ENCODE results near the gene REPS2.
"Not testable (repeated sequence)": the region's sequence is repeated elsewhere in the genome, so short reads cannot be mapped to it uniquely, and the experiment has no call there.

Gene REPS2

DNA sequence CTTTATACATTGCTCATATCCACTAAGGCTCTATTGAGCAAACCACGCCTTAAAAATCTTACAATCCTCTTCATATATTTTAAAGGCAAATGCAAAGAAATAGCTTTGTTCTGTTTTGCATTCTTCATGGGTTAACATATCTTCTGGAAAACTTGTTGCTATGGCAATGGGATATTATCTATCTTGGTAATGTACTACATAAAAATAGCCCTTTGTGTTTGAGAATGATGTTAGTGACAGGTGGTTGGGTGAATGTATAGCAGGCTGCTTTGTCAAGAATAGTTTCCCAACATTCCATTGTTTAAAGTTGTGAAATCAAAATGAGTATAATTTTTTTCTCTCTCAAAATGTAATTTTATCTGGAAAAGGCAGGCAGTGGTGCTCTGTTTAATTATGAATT lies 16.8 kb downstream of the REPS2 start:
- no peak for DNase-seq (ENCODE audit: low read depth in 2 of 2)

DNA sequence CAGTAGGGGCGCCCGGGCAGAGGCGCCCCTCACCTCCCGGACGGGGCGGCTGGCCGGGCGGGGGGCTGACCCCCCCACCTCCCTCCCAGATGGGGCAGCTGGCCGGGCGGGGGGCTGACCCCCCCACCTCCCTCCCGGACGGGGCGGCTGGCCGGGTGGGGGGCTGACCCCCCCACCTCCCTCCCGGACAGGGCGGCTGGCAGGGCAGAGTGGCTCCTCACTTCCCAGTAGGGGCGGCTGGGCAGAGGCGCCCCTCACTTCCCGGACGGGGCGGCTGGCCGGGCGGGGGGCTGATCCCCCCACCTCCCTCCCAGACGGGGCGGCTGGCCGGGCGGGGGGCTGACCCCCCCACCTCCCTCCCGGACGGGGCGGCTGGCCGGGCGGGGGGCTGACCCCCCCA lies 18.5 kb downstream of the REPS2 start:
- DNase-seq (ENCODE audit: low read depth in 2 of 2), result not testable (repeated sequence)

DNA sequence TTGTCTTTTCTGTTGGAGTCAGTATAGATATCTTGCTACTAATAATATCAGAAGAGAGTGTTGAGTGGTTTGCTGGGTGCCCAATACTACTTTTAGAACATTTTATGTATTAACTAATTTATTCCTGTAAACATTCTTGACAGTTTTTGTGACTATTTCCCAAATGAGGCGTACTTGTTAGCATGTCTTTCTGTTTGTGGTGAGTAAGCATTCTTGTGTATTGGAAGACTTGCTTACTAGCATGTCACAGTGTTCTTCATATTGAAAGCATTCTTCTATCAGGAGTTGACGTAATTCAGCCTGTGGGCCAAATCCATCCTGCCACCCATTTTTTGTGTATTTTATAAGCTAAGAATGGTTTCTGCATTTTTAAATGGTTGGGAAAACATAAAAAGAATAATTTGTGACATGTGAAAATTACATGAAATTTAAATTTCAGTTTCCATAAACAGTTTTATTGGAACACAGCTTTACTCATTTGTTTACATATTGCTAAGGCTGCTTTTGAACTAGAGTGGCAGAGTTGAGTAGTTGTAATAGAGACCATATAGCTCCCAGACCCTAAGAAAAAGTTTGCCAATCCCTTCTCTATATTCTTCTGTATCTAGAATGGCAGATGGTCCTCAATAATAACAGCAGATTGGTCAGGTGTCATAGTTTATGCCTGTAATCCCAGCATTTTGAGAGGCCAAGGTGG lies 20.4 kb downstream of the REPS2 start:
- DNase-seq (ENCODE audit: low read depth in 2 of 2), result no peak

DNA sequence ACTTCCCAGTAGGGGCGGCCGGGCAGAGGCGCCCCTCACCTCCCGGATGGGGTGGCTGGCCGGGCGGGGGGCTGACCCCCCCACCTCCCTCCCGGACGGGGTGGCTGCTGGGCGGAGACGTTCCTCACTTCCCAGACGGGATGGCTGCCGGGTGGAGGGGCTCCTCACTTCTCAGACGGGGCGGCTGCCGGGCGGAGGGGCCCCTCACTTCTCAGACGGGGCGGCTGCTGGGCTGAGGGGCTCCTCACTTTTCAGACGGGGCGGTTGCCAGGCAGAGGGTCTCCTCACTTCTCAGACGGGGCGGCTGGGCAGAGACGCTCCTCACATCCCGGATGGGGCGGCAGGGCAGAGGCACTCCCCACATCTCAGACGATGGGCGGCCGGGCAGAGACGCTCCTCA lies 22.3 kb downstream of the REPS2 start:
- not testable (repeated sequence) for DNase-seq (ENCODE audit: low read depth in 2 of 2)

DNA sequence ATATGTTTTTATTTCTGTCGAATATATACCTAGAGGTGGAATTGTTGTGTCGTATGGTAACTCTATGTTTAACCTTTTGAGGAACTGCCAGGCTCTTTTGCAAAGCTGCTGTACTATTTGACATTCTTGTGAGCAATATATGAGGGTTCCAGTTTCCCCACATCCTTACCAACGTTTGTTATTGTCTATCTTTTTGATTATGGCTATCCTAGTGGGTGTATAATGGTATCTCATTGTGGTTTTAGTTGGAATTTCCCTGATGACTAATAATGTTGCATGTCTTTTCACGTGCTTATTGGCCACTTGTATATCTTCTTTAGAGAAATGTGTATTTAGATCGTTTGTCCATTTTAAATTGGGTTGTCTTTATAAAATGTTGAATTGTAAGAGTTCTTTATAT lies 24.5 kb downstream of the REPS2 start:
- DNase-seq (ENCODE audit: low read depth in 2 of 2), result no peak

DNA sequence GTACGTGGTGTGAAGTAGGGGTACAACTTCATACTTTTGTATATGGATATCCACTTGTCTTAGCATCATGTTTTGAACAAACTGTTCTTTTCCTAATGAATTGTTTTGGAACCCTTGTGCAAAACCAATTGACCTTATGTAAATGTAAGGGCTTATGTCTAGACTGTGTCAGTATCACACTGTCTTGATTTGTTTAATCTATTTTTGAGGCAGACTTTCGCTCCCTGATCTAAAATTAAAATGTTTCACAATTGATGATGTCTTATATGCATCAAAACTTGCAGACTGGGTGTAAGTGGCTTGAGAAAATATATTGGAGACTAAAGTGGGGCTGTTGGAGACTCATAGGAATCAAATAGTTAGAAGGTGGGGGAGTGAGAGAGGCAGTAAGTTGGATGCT lies 25.2 kb downstream of the REPS2 start:
- no peak for DNase-seq (ENCODE audit: low read depth in 2 of 2)

DNA sequence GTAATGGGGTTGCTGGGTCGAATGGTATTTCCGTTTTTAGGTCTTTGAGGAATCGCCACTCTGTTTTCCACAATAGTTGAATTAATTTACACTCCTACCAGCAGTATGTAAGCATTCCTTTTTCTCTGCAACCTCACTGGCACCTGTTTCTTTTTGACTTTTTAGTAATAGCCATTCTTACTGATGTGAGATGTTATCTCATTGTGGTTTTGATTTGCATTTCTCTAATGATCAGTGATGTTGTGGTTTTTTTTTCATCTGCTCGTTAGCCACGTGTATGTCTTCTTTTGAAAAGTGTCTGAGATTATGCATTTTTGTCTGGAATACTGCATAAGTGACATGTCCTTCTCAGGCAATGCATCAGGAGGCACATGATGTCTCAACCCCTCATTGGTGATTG lies 28.8 kb downstream of the REPS2 start:
- DNase-seq (ENCODE audit: low read depth in 2 of 2), result no peak

DNA sequence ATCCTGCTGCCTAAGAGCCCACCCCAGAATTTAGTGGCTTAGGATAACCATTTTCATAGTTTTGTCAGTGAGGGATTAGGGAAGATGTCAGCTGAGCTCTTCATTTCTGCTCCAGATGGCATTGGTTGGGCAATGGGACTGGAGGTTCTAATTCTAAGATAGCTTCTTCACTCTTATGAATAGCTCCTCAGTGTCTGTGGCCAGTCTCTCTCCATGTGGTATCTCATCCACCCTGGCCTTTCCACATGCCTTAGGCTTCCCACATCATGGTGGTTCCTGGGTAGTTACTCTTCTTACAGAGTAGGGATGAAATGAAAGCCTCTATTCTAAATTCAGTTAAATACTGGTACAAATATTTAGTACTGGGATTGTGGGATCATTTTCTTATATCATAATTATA lies 31.3 kb downstream of the REPS2 start:
- DNase-seq (ENCODE audit: low read depth in 2 of 2), result no peak

DNA sequence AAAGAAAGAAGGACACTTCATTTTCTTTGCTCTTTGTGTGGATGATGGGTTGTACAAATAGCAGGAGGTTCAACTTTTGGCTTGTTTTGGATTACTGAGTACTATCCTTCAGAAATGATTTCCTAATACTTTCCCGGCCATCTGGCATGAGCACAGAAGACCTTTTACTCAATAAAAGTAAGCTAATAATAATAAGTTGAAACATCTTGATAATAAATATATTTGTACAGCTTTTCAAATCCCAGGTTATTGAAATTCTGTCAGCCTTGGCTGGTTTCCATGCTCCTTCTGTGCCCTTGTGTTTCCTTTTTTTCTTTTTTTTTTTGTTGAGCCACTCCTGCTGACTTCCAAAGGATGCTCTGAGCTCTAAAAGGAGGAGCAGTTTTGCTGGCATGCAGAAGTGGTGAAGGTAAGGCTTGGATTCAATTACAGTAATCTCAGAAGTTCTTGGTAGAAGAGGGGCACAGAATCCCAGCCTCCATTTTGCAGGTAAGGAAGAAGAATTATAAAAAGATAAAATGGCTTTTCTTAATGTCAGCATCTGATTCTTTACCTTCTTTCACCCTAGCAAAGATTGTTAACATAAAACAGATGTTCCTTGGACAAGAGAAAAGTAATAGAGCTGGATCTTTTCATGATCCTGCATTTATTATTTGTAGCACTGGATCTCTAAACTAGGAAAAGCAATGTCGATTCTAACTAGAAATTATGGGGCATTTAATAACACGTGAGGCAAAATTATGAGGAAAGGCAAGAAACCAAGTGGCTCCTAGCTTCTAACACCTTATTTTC lies 31.9 kb downstream of the REPS2 start:
- no peak for DNase-seq (ENCODE audit: low read depth in 2 of 2)

DNA sequence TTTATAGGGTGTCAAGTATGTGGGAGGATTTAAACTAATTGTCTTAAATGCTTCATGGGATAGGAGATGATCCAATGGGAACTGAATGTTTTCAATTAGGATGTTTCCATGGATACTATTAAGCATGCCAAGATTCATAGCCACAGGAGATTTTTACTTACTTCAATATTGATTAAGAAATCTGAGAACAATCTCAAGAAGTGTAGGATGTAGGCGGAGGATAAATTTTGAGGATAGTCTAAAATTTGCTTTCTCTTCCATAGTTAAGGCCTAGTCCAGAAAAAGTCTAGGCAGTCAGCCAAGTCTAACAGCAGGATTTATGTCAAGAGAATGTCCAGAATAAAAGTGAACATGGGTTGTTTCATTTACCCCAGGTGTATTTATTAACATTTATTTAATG lies 32.8 kb downstream of the REPS2 start:
- DNase-seq (ENCODE audit: low read depth in 2 of 2), result no peak

DNA sequence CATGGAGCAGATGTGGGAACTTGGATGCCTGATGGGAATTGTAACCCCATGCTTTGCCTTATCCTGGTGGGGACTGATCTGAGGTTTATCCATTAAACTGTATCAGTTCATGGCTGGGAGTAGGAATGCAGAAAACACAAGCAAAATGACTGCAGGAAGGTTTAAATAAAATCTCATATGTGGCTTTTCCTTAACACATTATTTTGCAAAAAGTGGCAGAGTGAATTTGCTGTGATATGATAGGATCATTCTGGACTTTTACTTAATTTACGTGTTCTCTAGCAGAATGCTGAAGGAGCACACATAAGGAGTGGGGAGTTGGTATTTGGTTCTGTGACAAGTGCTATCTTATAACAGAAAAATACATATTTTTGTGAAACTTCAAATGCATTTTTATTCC lies 34.8 kb downstream of the REPS2 start:
- DNase-seq (ENCODE audit: low read depth in 2 of 2), result no peak

DNA sequence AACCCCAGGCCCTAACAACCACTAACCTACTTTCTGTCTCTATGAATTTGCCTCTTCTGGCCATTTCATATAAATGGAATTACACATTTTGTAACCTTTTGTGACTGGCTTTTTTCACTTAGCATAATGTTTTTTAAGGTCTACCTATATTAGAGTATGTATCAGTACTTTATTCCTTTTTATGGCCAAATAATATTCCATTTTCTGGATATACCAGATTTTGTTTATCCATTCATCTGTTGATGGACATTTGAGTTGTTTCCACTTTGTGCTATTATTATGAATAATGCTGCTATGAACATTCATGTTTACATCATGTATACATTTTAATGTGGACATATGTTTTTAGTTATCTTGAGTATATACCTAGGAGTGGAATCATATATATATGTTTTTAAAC lies 35.5 kb downstream of the REPS2 start:
- DNase-seq (ENCODE audit: low read depth in 2 of 2), result no peak

DNA sequence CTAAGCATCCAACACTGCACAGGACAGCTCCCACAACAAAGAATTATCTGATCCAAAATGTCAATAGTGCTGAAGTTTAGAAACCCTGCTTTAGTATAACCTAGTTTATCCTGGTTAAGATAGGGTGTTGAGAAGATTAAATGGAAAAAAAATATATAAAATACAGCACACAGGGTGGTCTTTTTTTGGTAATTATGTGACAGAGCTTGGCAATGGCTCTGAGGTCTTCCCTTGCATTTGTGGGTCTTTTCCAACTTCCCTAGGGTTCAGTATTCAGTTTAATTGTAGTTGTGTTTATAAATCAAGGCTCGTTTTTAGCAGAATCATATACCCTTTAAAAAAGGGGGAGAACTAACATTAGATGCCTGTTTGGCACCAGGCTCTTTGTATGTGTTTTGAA lies 36.6 kb downstream of the REPS2 start:
- DNase-seq (ENCODE audit: low read depth in 2 of 2), result no peak

DNA sequence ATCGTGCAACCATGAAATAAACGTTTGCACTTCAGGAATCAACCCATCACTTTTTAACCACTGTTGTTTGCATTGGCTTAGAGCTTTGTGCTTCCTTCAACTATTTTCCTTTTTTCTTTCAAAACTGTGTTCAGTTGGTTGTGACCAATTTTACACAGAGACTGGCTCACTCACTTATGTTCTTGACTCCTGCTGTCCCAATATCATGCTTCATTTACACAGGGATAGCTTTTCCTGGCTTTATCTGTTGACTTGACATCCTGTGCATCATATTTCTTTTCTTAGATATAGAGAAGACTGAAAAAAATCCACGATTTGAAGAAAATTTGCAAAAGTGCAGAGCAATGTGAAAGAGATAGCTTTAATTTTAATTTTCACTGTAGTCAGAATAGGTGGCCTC lies 38.8 kb downstream of the REPS2 start:
- no peak for DNase-seq (ENCODE audit: low read depth in 2 of 2)

DNA sequence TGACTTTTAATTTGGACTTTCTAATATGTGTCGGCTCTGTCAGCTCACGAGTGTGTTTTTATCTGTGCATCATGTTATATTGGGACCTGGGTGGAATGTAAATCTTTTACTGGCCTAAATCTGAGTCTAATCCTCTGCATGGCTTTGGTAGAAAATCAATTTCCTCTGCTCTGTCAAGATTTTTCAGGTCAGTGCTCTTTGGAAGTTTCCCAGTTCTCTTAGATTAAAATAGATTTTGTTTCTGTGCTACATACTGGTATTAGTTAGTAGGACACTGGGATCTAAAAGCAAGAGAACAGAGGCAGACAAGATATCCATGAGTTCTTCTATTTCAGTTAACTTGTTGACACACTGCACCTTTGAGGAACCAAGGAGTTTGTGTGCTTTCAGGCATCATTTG lies 39.7 kb downstream of the REPS2 start:
- no peak for DNase-seq (ENCODE audit: low read depth in 2 of 2)

DNA sequence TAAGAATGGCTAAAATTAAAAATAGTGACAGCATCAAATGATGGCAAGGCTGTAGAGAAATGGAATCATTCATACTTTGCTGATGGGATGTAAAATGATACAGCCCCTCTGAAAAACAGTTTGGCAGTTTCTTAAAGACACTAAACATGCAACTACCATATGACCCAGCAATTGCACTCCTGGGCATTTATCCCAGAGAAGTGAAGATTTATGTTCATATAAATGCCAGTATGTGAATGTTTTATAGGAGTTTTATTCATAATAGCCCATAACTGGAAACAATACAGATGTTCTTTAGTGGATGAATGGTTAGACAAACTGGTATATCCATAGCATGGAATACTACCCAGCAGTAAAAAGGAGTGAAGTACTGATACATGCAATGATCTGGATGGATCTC lies 43.3 kb downstream of the REPS2 start:
- DNase-seq (ENCODE audit: low read depth in 2 of 2), result no peak

DNA sequence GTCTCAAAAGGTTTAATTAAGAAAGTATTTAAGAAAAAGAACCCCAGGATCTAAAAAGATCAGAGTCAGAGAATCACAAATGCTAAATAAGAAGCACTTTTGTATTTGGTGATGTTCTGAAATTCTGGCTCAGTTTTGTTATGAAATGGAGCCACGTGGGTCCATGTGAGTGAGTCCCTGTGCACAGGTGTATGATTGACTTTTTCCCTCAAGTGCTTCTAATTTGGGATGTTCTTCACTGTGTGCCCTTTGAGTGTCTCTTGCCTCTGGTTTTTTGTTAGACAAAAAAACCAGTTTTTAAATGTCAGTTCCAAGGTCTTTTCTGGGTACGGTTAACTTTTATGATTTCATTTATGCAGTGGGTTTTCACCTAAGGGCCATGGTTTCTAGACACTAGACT lies 44.4 kb downstream of the REPS2 start:
- DNase-seq (ENCODE audit: low read depth in 2 of 2), result no peak

DNA sequence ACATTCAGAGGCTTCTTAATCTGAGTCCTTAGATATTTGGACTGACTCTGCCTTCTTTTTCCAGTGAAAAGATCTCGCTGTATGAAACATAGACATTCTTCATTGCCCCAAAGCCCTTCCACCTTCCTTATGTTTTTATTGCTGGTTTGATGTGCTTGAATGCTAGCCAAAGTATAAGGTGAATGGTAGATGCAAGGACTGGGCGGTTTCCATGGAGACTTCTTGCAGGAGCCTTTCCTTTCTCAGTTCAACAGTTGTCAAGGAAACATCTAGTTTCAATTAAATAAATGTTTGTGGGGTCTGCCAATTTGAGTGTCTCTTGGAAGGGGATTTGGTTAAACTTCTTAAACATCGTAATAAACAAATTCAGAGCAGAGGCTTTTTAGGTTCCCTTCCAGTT lies 46.0 kb downstream of the REPS2 start:
- DNase-seq (ENCODE audit: low read depth in 2 of 2), result no peak

DNA sequence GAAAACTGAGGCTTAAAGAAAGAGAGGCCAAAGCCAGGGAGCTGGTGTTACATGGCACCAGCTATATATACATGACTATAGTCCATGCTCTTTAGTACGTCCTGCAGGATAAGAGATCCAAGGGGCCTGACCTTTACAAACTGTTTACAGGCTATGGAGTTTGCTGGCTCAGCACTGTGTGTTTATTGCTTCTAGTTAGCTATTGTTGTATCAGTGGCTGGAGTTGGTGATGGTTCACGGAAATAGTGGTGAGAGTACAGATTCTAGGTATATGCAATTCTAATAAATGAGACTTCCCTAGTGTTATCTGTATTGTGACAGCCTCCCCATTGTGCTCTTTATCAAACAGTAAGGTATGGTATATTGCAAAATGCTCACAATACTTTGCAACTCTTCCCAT lies 46.5 kb downstream of the REPS2 start:
- DNase-seq (ENCODE audit: low read depth in 2 of 2), result no peak

DNA sequence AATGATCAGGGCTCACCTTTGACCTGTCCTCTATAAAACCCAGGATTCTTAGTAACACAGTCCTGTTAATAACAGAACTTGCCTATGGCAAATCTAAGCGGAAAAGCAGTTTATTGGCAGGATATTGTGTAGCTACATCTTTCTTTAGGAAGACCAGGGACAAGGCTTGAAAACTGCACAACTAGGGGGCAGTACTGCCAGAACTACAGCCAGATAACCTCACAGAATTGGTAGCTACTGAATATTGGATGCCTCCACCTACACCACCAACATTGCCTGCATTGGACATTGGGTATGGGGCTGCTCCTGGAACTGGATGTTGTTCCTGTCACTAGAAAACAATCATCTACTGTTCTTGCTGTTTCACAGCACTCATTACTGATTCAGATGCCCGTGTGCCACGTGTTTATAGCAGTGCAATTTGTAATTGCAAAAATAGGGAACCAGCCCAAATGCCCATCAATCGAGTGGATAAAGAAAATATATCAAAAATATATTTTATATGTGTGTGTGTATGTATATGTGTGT lies 47.4 kb downstream of the REPS2 start:
- DNase-seq (ENCODE audit: low read depth in 2 of 2), result no peak

DNA sequence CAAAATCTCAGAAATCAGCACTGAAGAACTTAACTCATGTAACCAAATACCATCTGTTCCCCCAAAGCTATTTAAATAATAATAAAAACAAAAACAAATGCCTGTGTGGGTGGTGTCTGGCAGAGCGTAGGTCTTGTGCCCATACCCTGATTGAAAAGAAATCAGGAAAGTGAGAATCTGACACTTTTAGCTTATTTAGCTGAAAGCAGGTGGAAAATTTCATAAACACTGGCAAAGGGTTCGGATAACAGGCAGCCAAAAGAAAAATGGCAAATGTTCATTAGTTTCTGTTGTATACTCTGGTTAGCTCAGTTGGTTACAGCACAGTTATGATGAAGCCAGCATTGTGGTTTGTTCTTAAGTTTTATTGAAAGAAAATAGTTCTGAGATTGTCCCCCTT lies 48.3 kb downstream of the REPS2 start:
- no peak for DNase-seq (ENCODE audit: low read depth in 2 of 2)

DNA sequence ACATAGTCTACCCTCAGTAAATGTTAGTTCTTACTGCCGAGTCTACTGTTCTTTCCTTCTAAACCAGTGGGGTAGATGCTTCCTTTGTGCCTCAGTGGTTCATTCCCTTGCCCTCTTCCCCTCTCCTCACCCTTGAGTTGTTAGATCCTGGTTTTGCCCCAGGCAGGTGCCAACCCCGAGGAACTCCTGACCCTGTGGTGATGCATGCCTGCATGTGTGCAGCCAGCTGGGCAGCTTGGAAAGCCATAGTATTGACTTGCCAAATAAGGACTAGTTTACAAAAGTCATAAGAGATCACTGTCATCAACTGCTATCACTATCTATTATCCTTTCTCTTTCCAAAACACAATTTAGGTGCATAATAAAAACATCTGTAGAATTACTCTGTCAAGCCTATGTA lies 50.9 kb downstream of the REPS2 start:
- no peak for DNase-seq (ENCODE audit: low read depth in 2 of 2)

DNA sequence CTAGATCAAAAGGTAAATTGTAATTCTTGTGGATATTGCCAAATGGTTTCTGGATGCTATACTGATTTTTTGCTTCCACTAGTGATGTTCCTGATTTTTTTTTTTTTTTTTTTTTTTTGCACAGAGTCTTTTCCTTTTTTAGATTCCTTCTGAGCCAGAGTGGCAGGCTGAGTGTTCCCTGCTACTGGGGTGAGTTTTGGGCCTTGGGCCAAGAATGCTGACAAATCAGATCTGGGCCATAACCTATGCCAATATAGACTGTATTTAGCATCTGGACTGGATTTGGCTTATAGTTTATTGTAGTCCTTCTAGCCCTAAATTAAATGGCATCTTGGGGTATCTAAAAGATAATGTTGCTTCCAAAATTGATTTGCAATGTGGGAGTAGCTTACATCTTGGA lies 52.8 kb downstream of the REPS2 start:
- DNase-seq (ENCODE audit: low read depth in 2 of 2), result no peak

Data from stimulated activated CD8-positive, alpha-beta memory T cell treated with anti-CD3 and anti-CD28 coated beads, Interleukin-15, amount 100 ng/mL, for 48 hours (primary cell).